IPS DF 19.7 (cell line): Measurements from ENCODE around the gene B3GNT2.
A peak's percentile ranks its signal among the peaks of the same experiment; 100 is the strongest.
"Not testable (repeated sequence)": the region's sequence is repeated elsewhere in the genome, so short reads cannot be mapped to it uniquely, and the experiment has no call there.

Experiments used
- DNase-seq: peaks from one replicate; pipeline ENCODE4 v3.0.0-alpha.2; 2013; ENCODE audit warnings: low read depth, low spot score

Gene B3GNT2

DNA sequence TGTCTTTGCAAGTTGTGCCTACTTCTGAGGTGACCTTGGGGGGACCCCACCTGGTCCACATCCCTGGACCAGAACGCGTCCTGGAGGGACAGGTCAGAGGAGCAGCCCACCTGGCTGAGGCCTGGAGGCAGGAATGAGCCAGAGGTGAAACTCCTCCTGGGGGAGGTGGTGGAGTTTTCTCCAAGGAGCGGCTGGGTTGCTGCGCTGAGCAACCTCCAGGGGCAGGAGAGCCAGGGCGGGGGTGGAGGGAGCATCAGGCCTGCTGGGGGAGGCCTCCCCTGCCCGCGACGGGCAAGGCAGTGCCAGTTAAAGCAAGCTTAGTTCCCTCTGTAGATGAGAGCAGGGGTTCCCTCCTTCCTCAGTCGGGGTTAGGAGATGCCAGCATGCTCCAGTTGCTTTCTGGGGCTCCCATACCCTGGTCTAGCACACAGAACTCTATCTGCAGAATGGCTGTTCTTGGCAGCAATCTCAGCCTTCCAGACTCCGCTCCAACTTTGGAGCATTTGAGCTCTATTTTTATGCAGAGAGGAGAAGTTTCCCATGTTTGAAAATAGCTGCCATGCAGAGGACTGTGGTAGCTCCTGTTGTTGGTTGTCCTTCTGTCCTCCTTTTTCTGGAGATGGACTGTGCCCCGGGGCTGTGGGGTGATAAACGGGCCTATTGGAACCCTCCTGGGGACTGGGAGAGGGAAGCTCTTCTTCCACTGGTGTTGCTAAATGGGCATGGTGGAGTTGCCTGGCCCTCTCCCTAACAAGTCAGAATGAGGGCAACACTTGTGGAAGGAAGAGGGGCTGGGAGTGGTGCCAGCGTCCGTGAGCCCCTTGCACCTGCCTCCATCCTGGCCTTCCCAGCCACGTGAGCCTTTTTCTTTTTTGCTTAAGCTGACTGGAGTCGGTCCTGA lies 39.1 kb downstream of the B3GNT2 start:
- DNase-seq = no peak

DNA sequence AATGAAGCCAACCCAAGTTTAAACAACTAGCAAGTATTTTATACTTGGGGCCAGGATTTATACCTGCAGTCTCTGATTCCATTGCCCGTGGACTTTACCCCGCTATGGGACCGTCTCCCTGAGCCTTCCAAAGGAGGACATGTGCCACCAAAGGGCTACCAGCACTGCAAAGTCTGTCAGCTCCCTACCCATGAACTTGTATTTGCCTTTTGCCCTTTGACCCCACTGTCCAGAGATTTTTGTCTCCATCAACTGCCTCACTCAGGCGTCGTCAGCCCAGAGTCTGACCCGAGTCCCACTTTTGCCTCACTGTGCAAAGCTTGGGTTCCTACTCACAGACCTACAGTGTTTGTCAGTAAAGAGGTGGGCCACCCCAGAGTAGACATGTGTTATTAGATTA lies 40.6 kb downstream of the B3GNT2 start:
- no peak for DNase-seq

DNA sequence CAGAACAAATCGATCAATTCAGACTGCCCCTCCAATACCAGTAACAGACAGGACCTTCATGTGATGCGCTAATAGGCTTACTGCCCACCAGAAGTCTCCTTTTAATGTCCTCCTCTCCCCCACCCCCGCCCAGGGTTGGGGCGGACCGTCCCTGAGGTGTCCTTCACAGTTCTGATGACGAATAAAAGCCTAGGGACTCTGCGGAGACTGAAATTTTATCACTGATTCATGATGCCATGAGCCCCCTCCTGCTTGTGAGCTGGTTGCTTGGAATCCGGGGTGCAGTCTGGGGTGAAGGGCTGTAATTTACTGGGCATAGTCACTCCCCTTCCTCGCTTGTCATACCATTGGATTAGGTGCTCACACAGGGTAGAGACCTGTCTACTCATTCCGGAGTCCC lies 42.3 kb downstream of the B3GNT2 start:
- no peak for DNase-seq

DNA sequence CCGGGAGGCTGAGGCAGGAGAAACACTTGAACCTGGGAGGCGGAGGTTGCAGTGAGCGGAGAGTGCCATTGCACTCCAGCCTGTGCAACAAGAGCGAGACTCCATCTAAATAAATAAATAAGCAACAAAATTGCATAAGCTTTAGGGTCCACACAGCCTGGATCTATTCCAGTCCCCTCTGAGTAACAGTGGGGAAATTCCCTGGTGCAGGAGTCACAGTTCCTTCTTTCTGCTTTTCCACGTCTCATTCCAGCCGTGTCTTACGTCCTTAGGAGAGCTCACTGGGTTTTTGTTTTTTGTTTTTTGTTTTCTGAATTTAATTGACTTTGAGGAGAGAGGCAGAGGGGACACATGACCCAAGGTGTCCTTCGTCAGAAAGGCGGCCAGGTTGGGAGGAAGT lies 44.6 kb downstream of the B3GNT2 start:
- DNase-seq = no peak

DNA sequence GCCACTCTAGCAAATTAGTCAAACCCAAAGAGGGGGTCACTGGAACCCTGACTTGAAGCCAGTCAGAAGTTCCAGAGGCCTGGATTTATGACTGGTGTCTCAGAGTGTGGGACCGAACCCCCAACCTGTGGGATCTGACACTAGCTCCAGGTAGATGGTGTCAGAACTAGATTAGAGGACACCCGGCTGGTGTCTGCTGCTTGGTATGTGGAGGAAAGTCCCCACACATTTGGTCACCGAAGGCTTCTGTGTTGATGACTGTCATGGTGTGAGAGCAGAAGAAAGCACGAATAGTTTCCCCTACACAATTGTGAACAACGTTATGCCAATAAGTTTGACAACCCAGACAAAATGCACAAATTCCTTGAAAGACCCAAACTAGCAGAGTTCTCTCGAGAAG lies 48.1 kb downstream of the B3GNT2 start:
- no peak for DNase-seq

DNA sequence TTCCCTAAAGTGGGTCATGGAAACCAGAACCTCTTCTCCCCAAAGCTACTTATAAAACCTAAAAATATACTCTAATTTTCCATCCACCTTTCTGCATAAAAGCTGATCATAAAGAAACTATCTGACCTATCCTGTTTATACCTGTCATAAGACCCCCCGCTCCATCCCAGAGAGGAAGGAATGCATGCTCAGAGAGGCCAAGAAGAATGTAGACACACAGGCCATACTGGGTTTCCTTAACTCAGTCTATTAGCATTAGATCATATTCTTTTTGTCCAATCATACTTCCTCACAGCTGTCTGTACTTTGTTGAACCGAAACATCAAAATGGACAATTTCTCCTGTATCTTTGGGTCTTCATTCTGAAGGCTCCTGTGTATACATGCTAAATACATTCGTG lies 52.3 kb downstream of the B3GNT2 start:
- DNase-seq = no peak

DNA sequence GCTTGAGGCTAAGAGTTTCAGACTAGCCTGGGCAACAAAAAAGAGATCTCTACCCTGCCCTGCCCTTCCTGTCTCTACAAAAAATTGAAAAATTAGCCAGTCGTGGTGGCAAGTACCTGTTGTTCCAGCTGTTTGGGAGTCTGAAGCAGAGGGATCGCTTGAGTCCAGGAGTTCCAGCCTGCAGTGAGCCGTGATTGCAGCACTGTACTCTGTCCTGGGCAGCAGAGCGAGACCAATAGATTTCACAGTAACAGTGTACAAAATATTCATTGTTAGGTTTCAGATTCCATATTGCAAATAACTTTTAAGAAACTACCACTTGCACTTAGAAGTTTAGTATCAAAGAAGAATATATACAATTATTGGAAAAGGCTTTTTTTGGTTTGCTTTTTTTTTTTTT lies 54.3 kb downstream of the B3GNT2 start:
- DNase-seq = no peak

DNA sequence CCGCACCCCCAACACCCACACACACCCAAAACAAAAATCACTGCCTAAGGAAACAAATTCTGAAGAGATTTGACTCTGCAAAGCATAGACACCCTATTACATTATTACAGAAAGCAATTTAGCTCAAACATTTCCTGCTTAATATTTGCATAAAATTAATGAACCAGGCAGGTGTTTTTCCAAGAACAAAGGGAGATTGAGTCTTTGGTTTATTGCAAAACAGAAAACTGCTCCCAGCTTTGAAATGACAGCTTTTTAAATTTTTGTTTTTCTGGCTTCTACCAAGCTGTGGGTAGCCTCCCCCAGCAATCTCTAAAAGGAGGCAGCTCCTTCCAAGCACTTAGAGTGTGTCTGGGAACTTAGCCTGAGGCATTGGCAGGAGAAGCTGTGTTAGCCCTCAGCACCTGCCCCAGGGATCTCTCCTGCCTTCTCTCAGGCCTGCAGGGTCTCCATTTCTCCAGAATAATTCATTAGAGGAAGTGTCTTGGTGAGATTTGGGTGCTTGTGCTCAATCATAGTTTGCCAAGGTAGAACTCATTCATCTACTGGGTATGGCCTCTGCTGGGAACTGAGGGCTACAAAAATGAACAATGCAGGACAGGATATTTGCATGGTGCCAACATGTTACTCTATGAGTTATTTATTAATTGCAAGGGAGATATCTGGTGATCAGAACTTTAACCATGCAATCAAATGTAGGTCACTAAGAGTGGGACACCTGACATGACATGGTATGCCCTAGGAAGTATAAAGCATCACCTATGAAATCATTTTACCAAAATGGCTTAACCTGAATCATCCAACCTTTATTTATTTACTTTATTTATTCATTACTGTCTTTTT lies 58.7 kb downstream of the B3GNT2 start:
- no peak for DNase-seq

DNA sequence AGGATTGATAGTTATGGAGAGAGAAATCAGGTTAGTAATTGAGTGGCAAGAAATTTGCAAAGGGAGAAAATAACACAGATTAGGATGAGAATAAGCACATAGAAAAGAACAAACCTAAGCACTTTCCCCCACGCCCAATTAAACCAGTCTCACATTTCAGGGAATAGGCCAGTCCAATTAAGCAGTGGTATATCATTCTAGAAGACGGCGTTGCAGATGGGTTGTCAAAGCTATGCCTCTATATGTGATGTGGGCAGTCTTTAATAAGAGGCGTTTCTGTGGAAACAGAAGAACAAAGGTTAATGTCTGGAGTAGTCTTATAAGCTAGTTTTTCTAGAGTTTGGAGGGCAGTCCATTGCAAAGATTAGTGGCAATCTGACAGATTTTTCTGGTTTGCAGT lies 61.6 kb downstream of the B3GNT2 start:
- no peak for DNase-seq

DNA sequence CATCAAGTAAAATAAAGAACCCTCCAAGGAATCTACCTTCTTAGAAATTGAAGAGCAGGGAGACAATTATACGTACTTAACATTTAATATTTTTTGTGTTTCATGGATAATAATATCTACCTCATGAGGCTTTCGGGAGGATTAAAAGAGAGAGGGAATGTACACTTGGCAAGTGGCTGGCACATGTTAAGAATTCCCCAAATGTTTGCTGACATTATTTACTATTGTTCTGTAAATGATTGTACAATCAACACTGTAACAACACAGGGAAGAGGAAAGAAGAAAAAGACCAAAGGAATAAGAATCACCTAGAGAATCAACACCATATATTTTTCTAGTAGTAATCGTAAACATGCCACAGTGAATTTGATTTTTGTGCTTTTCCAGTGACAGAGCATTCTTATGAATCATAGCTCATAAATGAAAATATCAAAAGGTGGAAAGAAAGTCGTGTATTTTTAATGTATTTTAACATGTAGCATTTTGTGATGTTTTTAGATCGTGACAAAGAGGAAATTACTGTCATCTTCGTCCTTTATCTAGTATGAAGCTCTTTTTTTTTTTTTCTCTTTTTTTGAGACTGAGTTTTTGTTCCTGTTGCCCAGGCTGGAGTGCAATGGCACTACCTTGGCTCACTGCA lies 67.3 kb downstream of the B3GNT2 start:
- no peak for DNase-seq

DNA sequence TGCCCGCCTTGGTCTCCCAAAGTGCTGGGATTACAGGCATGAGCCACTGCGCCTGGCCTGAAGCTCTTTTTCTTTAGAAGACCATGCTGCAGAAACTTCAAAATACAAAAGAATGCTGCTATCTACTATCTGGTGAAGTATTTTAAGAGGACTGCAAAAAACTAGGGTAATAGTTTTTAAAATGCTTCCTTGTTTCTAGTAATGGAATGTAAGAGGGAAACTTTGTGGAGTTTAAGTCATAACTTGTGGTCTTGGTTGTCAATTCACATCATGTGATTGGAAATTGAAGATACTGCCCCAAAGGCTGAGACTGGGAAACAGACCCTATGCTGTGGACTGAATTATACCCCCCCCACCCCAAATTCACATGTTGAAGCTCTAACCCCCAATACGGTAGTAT lies 68.3 kb downstream of the B3GNT2 start:
- no peak for DNase-seq

DNA sequence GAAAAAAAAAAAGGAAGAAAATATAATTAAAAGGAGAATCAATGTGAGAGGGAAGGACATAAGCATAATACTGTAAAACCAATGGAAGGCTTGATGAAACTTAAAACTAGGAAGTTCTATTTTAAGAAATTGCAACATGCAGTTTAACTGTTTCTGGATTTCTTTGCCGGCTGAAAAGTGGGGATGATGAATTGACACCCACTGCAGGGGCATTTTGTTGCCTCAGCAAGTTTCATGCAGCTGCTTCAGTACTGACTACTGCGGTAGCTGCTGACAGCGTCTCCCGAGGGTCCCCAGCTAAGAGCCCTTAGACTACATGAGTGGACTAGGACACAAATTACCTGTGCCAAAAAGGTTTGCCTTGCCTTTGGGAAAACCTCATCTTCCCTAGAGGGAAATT lies 69.2 kb downstream of the B3GNT2 start:
- DNase-seq = no peak

DNA sequence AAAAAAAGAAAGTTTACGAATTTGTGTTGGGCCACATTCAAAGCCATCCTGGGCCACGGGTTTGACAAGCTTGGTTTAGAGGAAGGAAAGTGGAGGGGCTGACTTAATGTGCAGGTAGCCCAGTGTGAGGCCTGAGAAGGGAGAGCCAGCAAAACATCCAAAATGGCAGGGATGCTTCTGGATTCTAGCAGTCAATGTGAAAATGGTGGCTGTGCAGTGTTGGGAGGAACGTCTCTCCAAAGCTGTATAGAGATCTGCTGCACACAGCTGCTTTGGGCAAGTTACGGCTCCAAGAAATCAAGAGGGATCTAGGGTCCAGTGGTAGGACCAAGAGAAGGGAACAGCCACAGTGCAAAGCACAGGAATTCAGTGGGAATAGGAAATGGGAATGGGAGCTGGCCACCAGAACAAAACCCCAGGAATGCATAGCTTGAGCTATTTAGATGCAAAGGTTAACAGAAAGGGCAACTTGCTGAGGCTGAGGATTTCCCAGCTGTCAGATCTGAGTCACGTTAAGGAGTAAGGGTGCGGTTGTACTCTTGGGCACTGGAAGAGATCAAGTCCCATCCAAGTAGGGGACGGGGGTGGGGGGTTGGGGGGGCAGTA lies 70.6 kb downstream of the B3GNT2 start:
- peak; percentile 75 for DNase-seq

DNA sequence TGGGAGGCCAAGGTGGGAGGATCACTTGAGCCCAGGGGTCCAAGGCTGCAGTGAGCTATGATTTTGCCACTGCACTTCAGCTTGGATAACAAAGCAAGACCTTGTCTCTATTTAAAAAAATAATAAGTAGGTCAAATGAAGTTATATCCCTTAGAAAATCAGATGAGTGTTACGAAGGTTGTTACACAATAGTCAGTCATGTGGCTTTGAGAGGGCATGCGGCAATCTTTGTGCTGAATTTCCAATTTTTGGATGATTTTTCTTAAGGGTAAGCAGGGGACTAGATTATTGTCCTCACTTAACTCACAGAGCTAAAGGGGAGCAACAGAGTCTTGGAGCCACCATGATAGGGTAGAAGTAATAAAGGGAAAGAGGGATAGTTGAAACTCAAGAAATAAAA lies 71.8 kb downstream of the B3GNT2 start:
- no peak for DNase-seq

DNA sequence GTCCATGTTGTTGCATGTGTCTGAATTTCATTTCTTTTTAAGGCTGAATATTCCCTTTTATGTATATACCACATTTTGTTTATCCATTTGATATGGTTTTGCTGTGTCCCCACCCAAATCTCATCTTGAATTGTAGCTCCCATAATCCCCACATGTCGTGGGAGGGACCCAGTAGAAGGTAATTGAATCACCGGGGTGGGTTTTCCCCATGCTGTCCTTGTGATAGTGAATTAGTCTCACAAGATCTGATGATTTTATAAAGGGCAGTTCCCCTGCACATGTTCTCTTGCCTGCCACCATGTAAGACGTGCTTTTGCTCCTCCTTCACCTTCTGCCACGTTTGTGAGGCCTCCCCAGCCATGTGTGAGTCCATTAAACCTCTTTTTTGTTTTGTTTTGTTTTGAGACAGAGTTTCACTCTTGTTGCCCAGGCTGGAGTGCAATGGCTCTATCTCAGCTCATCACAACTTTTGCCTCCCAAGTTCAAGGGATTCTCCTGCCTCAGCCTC lies 72.8 kb downstream of the B3GNT2 start:
- DNase-seq = not testable (repeated sequence)

DNA sequence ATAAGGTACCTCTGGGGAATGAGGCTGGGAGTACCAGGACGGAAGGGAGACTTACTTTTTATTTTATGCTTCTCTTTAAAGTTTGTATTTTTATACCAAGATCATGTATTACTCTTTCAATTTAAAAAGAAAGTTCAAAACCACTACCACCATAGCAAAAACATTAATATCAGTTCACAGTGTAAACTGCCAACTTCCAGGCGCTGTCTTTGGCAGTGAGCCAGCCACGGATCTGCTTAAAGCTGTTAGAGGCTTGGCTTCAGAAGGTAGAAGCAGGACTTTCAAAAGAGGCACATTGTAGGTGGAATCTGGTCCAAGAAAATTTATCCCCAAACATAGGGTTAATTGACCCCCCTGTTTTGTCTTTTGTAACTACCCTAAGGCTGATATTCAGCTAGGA lies 74.8 kb downstream of the B3GNT2 start:
- DNase-seq = no peak
